ENCODE results near the gene MIAT.

DNA sequence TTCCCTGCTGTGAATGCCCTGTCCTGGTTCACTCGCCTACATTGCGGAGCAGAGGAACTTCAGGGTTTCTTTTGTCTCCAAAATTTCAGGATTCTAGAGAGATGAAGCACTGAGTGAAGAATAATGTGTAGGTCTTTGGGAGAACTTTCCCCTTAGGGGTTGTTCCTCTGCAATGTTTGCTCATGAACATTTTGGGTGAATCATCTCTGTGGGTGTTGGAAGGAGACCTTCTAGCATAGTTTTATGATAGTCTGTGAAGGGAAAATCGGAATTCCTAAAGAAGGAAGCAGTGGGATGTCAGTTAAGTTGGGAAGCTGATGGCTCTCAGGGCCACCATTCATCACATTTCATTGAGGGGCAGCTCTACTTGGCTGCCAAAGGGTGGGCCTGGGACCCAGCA lies 64.8 kb downstream of the MIAT start:
- TF ChIP-seq, protein P1, sequence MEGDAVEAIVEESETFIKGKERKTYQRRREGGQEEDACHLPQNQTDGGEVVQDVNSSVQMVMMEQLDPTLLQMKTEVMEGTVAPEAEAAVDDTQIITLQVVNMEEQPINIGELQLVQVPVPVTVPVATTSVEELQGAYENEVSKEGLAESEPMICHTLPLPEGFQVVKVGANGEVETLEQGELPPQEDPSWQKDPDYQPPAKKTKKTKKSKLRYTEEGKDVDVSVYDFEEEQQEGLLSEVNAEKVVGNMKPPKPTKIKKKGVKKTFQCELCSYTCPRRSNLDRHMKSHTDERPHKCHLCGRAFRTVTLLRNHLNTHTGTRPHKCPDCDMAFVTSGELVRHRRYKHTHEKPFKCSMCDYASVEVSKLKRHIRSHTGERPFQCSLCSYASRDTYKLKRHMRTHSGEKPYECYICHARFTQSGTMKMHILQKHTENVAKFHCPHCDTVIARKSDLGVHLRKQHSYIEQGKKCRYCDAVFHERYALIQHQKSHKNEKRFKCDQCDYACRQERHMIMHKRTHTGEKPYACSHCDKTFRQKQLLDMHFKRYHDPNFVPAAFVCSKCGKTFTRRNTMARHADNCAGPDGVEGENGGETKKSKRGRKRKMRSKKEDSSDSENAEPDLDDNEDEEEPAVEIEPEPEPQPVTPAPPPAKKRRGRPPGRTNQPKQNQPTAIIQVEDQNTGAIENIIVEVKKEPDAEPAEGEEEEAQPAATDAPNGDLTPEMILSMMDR (IDR thresholded peaks at IDR 0.05), result no peak
- TF ChIP-seq POLR2A (IDR thresholded peaks at IDR 0.05), result no peak

Data from transverse colon (tissue), 3 donors.